NCI-H1436 treated with DMSO at 0.1 percent for 48 hours (cell line): Measurements from ENCODE around the gene RXRA.
A peak's percentile ranks its signal among the peaks of the same experiment; 100 is the strongest.

ENCODE experiments used
- DNase-seq: peaks from one replicate; lab custom pipeline; 2025; lab: John Stamatoyannopoulos, UW

The RXRA gene

DNA sequence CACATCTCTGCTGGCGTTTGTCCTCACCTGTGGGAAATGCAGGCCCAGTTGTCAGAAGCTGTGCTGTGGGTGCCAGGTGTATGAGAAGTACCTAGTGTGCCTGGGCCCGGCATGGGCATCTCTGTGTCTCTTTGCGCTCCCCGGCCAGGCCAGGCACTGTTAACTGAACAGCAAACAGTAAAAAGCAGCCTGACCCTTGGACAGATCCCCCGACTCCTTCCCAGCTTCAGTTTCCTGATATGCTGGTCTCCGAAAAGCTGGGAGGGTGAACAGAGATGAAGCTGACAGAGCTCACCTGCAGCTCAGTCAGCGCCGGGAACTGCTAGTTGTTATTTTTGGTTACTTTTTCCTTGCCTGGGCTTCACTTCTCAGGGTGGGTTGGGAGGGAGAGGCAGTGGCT lies 28.9 kb downstream of the RXRA start:
- no peak for DNase-seq

DNA sequence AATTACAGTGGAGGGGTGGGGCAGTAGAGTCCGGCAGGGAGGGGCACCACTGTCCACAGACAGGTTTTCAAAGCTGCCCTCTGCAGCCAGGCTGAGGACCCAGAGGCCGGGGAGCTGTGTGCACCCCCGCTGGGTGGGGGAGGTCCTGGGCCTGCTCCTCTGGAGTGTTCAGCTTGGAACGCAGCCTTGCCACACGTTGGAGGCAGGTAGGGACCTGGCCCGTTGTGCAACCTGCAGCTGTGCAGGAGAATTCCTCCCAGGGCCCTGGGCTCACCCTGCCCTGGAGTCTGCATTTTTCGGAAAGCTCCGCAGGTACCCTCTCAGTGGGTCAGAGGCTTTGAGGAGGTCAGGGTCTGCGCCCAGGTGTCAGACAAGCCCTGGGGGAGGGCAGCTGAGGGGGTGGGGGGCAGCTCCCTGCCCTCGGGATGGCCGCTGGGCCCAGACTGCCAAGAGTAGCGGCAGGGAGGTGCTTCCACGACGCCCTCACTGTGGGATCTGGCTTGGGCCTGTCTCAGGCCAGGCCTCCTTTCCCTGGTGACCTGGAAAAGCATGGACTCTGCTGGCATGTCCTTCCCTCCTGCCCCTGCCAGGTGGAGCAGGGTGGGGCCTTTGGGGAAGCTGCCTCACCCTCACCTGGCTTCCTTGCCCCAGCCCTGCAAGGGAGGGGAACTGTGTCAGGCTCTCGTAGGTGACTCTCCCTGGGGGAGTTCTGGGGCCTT lies 29.5 kb downstream of the RXRA start:
- no peak for DNase-seq

DNA sequence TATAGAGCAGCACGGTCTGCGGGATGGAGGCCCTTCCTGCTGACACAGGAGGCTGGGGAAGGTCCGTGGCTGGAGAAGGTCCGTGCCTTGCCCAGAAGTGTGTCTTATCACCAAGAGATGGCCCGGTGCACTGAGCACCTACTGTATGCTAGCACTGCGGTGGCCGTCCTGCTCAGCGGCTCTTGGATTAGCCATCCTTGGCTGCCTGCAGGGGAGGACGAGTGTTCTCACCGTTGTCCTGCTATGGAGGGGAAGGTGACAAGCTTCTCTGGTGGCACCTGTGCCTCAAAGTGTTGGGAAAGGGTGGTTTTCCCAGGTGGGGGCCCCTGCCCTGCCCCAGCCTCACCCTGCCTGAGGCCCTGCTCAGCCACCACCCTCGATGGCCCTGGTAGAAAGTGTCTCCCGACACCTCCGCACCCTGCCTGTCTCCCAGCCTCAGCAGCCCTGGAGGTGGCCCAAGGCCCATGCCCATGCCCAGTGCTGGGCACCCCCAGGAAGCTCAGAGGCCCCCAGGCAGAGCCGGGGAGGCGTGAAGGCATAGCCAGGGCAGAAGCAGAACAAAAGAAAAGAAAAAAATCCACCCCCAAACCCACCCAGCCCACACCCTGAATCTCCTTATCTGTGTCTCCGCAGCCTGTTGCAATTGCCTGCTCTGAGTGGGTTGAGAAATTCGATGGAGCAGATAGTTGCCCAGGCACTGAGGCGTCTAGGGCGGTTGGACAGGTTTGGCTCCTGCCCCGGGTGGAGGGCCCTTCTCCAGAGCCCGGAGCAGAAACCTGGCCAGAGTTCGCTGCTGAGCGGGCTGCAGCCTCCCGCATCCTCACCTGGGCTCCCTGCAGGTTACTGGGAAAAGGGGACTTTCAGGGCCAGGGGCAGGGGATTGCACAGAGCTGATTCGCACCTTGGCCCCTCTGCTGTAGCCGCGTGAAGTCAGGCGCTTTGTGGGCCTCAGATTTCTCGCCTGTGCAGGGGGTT lies 30.5 kb downstream of the RXRA start:
- DNase-seq = no peak

DNA sequence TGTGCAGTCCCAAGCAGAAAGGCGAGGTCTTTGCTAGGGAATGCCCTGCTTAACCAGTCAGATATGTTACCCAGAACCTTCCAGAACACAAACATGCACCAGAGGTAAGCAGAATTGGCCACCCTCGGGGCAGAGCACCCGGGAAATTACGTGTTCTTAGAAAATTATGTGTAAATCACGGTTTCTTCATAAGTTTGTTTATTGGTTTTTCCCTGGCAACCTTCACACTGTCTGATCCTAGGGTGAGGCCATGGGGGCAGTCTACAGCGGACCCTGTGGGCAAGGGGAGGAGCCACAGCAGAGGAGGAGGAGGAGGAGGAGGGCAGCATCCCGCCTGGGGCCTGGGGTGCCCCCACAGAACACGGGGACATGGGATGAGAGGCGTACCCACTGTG lies 31.4 kb downstream of the RXRA start:
- no peak for DNase-seq

DNA sequence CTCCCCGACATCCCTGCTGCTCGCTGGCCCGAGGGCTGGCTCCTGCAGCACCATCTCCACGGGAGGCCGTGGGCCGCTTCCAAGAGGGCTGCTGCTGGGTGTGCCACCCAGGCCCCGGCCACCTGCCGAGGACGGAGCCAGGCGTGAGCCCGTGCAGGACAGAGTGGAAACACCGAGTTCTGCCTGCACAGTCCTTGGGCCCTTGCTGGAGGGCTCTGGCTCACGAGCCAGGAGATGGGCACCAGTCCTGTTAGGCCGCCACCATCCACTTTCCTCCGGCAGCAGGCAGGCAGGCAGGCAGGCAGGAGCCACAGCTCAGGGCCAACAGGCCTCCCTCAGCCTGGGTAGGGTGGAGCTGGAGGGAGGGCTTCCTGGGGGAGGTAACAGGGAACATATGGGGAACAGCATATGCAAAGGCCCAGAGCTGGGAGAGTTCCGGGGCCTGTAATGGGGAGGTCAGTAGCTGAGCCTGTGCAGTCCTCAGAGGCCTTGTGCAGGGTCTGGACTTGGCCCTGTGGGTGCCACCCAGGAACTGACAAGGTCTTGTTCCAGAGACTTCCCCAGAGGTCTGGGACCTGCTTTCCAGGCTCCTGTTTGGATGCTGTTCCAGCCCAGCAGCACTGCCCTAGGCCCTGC lies 31.9 kb downstream of the RXRA start:
- DNase-seq = no peak

GRCh38 chr9:134358662-134359319 lies 32.5 kb downstream of the RXRA start:
- DNase-seq = no peak

GRCh38 chr9:134359493-134360179 lies 33.4 kb downstream of the RXRA start:
- DNase-seq = no peak

GRCh38 chr9:134360180-134360759 lies 34.0 kb downstream of the RXRA start:
- DNase-seq = no peak

GRCh38 chr9:134360897-134361296 lies 34.6 kb downstream of the RXRA start:
- no peak for DNase-seq

- DNase-seq = no peak
Measured at GRCh38 chr9:134361426-134361825, 35.2 kb downstream of the RXRA start.

DNA sequence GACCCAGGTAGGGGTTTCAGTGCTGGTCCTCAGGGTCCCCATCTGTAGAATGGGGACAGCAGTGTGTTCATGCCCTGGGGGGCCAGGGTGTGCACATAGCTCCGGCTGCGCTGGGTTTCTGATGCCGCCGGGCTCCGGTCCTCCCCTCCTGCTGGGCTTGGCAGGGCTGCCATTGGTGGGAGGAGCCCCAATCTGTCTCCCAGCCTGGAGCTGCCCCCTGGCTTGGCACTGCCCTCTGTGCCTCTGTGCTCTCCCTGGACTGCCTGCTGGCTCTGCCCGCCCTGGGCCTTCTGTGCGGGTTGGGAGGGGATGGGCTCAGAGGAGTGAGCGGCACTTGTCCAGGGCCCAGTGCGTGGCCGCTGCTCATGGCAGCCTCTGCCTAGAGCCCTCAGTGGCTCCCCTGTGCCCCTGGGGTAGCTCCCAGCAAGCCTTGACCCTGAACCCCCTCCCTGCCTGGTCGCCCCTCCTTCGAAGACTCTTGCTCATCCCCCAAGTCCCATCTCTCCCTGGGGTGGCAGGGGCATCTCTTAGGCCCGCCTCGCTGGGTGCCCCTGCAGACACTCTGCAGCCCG lies 35.7 kb downstream of the RXRA start:
- no peak for DNase-seq

DNA sequence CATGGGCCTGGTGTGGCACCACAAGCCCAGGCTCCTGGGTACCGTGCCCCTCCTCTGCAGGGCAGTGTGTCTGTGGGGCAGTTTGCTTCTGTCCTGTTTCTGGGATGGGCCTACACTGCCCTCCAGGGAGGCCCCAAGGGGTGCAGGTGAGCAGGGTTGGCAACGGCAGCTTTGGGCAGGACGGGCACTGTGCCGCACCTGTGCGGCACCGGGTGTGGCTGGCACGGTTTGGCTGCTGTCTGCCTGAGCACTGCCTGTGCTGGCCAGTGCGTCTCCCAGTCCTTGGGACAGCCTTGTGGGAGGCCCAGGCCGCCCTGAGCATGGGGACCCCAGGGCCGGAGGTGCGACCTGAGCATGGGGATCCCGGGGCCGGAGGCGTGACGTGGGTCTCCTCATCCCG lies 37.2 kb downstream of the RXRA start:
- DNase-seq = no peak

DNA sequence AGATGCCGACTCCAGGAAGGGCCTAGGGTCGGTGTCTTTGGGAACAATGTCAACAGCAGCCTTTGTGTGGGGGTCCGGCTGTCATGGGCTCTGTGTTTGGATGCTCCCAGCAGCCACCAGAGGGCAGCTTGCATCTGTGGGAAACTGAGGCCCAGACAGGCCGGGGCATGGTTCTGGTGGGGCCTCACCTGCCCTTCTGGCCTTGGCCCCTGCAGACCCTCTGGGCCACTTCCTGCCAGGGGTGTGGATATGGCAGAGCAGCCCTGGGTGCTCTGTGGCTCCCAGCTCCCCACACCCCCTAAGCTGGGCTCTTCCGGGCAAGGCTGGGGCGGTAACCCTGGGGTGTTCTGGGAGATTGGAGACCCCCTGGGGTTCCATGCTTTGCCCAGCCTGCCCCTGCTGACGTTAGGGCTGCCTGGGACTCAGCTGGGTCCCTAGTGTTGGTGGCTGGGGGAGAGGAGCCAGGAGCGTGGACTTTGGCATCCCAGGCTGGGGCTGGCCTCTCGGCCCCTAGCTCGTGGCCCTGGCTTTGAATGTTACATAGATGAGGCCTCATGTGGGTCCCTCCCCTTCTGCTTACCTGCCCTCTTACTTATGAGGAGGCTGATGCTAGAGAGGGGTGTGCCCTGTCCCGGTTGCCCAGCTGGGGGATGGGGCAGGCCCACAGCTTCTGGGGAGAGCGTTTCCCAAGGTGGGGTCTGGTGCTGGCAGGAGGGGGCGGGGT lies 38.3 kb downstream of the RXRA start:
- DNase-seq = no peak

DNA sequence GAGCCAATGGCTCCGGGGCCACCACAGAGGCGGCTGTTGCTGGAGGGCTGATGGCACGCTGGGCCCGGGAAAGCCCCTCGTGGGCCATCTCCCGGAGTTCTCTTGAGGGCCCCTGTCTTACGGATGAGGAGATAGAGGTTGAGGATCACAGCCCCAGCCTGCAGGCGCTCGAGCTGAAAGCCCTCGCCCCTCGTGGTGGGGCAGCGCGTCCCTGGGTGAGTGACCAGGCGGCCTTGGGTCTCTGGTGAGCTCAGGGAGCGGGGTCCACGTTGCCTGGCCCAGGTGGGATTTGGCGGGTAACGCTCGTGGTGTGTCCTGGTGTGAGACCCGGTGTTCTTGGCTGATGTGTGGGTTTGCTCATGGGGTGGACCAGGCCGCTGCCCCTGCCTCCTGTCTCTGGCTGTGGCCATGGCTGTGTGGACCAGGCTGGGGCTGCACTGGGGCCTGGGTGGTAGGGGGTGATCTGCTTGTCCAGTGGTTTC lies 38.9 kb downstream of the RXRA start:
- DNase-seq = no peak

- no peak for DNase-seq
Measured at GRCh38 chr9:134365791-134366222, 39.6 kb downstream of the RXRA start.

DNA sequence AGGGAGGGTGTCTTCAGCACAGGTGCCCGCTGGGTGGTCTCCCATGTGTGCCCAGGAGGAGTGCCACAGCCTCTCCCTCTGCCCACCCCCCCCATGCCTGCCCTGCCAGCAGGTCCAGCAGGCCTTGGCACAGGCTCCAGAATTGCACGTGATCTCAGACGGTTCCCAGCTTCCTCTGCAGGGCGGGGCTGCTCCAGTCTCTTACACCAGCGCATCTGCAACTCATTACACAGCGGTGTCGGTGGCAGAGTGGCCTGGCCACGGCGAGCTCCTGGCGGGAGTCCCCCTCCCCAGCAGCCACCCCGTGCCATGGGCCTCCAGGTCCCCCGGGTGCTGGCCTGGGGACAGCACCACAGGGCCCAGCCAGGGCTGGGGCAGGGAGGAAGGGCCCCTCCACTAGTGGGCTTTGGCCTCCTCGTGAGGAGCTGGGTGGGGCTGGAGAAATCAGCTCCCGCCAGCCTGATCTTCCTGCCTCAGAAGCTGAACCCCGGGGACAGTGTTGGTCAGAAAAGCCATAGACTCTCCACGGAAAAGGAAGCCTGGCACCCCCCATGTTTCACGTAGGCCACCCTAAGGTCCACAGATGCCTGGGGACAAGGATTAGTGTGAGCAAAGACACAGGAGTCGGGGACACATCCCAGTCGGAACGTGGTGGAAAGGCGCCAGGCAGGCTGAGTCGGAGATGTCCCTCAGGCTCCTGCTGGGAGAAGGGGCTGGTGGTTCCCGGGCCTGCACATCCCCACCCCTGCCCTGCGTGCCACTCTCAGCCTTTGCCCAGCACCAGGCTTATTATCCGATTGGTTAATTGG lies 40.2 kb downstream of the RXRA start:
- DNase-seq = peak; percentile 25

DNA sequence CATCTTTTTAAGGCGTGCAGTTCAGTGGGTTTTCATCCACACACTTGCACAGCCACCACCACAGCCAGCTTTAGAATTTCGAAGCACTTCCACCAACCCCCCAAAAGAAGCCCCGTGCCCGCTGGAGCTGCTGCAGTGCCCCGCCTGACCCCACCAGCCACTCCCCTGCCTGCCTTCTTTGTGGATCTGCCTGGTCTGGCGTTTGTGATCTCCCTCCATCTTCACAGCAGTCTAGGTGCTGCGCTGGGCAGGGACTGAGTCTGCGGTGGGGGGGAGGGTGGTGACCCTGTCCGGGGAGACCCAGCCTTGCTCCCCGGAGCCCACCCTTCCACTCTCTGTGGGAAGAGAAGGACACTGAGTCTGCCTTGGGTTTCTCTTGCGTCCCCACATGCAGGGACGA lies 40.8 kb downstream of the RXRA start:
- DNase-seq = no peak

GRCh38 chr9:134367791-134368490 lies 41.7 kb downstream of the RXRA start:
- DNase-seq = no peak

GRCh38 chr9:134368571-134368970 lies 42.3 kb downstream of the RXRA start:
- DNase-seq = no peak
